HG03342 (cell line): ENCODE results near the gene MARCHF9.

Source experiments
- ATAC-seq: cut with Tn5 transposase; IDR thresholded peaks from one replicate; pipeline ENCODE4 v1.9.1; 2021; ENCODE audit warnings: mild to moderate bottlenecking, moderate library complexity; ENCODE audit not compliant: unreplicated experiment

Gene MARCHF9

DNA sequence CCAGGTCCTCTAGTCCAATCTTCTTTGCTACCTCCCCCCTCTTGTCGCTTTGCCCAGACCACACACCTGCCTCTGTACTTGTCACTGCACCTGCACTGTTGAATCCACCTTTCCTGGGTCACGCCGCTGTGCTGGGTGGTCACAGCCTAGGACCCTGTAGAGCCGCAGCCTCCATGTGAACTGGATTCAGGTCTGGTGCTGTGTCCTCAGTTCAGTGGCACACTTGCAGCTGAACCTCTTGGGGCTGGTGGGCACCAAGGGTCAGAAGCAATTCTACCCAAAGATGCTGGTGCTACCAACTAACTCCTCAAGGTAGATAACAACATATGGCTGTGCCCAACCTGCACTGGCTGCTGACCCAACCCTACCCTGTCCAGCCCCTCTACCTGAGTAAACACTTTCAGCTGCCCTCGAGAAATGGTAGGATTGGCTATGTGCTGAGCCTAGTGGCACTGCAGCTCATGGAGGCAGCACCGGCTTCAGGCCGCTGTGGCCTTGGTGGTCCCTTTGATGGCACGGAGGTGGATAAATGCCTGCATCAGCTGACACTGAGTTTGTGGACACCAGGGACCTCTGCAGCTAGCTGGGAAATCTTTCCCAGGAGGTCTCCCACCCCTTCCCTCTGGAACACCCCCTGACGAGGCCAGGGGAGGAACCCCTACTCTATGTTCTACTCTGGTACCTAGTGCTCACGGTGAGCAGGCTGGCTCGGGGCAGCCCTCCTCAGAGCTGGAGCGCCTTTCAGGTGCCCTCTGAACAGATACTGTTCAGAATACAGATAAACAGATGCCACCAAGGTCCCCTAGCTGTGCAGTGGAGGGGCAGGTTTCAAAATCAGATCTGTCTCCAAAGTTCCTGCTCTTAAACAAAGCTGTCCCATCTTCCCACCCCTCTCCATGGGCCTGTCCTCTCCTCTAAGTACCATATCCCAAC, 30.6 kb upstream of the MARCHF9 start:
- no peak for ATAC-seq

DNA sequence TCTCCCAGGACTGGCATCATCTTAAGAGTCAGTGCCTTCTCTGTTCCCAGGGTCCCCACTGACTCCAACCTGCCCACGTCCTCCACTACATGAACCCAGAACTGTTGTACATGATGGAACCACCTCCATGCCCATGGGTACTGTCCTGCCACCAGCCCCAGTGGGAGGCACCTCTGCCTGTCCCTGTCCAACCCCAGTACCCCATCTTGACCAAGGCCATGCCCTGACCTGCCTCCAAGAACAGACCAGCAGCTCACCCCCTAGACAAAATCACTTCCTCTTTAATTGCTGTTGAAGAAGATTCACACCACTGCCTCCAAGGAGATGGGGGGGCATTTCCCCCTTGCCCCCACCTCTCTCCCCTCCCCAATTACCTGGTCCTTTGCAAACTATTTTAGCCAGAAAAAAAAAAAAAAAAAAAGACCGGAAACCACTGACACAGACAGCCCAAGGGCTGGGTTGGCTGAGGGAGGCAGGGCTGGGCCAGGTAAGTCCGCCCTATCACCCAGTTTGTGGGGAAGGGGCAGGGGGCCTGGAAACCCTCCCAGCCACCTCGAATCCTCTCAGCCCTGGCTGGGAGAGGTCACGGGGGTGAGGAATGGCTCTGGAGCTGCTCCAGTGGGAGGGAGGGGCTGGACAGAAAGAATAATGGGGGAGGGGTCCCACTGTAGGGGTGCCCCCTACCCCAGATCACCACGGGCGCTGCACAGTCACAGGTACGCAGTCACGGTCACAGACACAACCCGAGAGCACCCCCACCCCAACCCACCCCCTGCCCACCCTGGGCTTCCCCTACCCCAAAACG, 29.8 kb upstream of the MARCHF9 start:
- ATAC-seq: no peak

DNA sequence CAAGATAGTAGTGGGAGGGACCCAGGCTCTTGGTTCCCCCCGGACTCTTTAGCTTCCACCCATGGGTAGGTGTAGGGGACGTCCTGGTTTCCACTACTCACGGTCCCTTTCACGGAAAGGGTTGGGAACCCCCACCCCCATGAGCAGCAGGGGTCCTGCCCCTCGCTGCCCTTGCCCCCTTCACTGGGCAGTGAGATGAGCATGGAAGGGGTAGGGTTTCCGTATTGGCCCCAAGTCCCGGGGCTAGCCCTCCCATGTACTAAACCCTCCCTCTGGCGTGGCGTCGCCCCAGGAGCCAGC, 29.1 kb upstream of the MARCHF9 start:
- ATAC-seq: no peak

DNA sequence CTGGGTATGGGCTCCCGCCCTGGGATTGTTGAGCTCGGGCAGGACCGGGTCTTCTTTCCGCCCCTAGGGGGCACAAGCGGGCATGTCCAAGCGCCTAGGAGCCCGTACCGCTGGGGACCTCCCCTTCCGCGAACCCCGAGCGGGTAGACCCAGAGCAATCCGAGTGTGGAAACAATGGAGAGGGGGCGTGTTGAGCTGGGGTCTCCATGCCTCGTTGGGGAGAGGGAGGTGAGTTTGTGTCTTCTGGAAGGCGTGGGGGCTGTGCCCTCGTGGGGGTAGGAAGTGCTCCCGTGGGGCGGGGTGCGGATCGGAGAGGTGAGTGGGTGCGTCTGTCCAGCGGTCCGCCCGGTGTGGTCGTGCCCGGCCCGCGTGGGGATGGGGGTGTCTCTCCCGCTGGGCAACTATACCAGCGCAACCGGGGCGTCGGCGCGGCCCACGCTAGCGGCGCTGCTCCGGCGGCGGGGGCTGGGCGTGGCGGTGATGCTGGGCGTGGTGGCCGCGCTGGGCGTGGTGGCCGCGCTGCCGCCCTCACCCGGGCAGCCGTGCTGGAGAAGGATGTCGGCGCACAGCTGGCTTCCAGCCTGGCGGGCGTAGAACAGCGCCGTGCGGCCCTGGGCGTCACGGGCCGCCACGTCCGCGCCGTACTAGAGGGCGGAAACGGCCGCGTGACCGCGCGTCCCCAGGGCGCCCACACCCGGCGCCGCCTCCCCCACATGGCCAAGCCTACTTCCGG, 28.6 kb upstream of the MARCHF9 start:
- no peak for ATAC-seq

DNA sequence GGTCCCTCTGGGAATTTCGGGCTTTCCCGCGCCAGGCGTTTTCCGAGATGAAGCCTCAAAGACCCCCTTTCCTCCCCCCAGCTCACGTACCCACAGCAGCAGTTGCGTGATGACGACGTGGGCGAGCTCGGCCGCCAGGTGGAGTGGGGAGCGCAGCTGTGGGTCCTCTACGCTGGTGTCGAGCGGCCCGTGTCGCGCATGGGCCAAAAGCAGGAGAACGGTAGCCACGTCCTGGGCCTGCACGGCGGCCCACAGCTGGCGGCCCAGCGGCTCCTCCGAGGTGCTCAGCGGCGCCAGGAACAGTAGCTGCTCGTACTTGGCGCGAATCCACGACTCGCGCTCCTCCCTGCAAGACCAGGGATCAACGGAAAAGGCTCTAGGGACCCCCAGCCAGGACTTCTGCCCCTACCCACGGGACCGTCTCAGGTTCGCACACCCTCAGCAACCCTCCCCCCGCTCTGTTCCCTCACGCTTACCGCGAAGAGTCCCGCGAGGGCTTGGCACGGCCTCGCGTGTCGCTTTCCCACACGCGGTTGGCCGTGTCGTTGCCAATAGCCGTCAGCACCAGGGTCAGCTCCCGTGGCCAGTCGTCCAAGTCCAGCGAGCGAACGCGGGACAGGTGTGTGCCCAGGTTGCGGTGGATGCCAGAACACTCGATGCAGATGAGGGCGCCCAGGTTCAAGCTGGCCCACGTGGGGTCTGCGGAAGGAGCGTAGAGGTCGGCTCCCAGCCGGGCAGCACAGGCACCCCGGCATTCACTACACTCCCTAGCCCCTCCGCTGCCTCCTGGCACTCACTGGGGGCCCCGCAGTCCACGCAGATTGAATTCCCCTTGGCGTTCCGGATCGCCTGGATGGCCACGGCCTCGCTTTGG, 27.8 kb upstream of the MARCHF9 start:
- ATAC-seq: no peak

DNA sequence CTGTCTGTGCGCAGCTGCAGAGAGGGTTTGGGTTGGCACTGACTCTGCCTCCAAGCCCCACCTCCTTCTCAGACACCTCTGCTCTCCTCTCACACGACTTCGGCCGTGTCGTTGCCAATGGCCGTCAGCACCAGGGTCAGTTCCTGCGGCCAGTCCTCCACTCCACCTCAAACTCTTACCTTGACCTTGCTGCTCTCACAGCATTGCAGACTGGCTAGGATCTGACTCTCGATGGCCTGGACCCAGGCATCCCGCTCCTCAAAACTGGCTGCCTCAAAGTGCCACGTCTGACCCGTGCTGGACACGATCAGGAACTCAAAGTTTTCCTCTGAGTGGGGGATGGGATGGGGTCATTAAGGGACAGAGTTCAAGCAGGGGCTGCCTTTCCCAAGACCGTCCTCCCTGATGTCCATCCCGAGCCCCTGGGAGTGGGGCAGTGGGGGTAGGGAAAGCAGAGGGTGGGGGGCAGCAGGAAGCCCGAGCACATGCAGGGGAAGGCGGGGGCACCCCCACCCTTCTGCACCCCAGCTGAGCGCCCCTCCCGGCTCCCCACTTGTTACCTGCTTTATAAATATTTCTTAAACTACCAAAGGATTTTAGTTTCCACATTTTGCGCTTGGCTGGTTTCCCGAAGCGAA, 27.0 kb upstream of the MARCHF9 start:
- ATAC-seq: no peak

DNA sequence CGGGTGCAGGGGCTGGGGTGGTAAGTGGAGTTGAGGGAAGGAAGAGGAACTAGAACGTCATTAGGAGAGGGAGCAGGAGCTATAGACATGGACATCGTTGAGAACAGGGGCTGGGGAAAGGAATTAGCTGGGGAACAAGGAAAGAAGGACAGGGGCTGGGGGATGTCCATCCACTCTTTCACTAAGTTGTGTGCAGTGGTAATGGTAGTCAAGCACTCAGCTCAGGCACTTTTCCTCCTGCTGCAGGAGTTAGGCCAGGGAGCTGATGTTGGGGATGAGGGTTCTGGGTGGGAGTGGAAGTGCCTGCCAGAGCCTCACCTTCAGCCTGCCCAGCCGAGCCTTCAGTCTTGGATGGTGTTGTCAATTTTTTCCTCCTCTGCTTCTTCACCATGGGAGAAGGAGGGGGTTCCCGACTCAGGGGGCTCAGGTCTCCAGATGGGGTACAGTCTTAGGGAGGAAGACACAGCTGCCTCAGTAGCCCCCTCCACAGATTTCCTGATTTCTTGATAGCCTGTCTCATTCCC, 25.5 kb upstream of the MARCHF9 start:
- ATAC-seq: no peak

DNA sequence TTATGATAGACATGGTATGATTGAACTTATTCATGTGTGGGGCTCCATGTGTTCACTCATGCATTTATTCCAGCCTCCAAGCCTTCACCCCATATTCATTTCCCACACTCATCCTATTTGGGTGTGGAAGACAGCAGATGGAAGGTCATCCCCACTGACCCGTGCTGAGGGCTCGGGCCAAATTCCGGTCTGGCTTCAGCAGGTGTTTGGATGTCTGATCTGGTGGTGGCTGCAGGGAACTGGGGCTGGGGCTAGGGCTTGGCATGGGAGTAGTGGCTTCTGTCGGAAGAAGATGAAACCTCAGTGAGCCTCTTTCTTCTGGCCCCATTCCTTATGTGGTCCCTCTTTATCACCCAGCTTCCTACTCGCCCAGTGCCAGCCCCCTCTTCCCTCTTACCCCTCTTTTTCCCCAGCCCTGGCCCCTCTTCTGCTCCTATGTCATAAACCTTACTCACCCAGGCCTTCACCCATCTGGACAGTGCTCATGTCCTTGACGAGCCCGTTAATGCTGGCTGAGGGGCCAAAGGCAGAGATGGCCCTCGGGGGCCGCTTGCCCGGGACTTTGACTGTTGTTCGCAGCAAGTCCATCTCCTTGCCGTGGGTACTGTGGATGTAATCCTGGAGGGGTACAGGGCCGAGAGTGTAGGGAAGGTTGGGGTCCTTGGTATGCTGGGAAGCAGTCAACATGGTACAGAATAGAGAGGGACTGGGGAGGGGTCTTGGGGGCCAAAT, 24.4 kb upstream of the MARCHF9 start:
- no peak for ATAC-seq

DNA sequence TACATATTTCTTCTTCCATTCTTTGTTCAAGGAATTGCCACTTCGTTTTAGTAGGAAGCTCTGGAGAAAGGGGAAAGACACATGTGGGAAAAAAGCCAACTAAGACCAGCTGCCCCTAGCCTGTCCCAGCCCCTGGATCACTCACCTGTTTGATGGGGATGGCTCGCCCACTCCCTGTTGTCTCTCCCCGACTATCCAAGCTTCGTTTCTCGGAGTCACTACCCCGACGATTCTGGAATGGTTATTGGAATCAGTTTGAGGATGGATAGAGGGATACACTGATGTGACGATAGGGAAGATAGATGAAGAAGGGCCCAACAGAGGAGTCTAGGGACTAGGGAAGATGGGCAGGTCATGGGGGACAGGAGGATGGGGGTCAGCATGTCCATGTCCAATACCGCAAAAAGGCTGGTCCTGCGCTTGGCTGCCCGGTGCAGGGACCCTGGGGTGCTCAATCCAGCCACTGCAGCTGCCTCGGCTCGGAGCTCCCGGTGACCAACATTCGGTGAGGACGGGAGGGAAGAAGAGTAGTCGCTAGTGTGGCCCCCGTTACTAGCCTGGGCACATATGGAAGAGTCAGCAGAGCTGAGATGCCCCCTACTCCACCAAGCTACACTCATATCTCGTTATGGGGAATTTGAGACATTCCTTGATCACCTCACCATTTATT, 23.4 kb upstream of the MARCHF9 start:
- ATAC-seq: no peak

DNA sequence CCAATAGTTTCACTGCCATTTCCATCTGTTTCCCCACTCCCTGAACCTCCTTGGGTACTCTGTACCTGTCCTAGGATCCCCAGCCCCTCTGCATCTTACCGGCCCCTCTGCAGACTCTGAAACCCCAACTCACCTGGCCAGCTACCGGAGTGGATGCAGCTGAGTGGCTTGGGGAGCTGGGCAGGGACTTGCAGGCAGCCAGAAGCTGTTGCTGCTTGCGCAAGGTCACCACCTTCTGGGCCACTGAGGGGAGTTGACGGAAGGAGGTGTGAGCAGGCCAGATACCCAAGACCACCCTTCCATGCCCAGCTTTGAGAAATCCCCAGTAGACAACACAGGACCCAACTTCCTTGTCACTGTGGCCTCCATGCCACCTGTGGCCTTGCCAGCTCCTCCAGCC, 22.6 kb upstream of the MARCHF9 start:
- no peak for ATAC-seq

DNA sequence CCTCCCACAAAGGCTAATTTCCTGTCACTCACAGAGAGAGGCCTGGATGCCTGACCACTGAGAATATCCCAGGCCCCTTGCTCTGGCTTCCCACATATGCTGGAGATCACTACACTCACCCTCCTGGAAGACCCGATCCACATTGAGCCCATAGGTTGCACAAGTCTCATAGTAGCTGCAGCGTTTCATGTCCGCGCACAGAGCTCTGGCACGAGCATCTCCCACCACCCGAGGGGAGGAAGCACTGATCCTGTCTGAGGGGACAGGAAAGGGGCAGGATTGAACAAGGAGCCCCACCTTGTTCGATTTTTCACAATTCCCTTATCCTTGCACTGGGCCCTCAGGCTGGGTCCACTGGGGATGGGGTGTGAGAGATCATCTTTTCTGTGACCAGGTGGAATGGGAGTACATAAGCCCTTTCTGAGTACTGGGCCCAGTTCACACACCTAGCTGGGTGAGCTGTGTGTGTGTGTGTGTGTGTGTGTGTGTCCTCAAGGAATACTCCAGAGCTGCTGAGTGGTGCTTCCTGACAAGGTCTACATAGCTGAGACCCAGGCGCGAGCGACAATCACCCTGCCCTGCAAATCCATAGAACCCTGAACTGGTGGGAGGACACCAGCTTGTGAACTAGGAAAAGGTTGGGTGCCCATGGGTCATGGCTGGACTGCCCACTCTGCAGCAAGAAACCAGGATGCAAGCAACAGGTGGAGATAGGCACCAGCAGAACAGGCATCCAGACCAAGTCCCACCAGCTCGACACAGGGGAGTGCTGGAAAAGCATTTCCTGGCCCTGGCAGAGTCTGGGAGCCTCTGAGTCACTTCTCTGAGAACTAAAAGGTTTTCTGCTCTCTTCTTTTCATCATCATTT, 21.9 kb upstream of the MARCHF9 start:
- ATAC-seq: no peak

DNA sequence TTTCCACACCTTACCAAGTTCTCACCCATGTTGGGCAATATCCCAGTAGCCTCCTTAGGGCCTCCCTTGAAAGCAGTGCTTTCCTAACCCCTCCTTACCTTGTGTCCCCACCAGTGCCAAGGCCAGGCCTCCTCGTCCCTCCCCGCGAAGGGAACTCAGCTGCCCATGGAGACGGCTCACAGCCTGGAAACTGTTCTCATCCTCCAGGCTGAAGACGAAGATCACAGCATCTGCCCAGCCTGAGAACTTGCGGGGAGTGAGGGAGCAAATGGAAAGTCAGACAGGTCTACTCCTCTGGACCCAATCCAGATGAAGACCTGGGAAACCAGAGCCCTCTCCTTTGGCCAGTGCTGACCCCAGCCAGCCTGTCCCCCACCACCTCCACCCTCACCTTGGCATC, 21.0 kb upstream of the MARCHF9 start:
- no peak for ATAC-seq

DNA sequence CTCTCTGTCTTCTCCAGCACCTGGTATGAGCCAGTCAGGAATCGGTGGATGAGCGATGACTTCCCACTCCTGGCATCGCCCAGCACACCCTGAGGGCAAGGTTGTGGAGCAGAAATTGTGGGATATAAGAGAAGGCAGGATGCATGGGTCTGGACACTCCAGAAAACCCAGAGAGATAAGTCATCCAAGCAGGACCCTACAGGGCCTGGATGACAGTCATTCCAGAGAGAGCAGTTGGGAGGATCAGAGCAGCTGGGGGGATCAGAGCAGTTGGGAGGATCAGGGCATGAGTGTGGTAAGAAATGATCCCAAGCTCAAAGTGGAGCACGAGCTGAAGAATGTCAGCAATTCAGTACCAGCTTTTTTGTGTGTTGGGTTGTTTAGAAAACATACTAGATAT, 20.3 kb upstream of the MARCHF9 start:
- ATAC-seq: no peak

DNA sequence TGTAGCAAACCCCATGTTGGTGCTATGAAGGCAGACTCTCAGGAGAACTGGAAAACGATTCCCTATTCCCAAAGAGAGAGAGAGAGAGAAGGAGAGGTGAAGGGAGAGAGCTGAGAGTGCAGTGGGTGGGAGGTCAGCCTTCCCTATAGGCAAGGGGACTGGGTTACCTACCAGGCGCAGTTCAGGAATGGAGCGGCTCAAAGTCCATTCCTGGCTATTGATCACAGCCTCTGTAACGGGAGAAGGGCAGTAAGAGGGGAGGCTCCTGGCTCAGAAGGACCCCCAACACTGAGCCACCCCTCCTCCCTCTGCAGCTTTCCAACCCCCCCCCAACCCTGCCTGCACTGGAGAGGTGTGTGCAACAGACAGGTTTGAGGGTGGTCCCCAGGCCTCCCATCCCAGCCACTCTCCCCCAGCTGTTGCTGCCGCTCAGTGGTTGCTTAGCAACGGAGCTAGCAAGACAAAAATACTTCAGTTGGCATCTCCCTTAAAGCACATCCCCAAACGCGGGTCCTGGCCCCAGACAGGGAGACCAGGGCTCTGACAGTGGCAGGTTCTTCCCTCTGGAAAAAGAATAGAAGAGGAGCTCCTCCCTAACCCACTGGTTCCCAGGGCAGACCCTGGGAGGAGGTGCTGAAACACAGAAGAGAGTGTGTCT, 19.6 kb upstream of the MARCHF9 start:
- ATAC-seq: no peak

DNA sequence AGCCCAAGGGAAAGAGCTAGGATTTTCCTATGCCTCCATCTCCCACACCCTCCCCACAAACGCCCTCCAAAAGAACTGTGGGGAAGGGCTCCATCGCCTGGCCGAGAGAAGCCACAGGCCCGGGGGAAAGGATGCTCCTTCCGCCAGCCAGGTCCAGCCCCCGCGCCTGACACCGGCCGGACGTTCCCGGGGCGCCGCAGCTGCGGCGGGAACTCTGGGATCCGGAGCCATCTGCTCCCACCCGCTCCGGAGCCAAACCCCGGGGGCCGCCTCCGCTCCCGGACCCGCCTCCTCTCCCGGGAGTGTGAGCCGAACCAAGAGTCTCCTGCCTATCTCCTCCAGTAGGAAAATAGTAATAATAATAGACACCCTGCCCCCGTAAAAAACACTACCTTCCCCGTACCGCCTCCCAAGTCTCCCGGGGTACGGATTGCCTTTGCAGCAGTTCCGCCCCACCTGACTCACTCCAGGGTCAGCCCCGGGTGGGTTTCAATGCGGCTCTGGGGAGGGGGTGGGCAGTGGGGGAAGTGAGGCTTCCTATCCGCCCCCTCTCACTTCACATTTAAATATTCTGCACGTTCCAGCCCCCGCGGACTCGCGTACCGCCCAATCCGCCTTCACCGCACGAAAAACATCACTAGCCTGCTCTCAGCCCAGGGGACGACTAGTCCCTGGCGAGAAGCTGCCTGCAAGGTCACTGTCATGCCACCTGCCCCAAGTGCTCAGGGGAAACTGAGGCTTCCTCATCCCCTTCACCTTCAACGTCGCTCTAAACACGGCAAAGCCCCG, 18.8 kb upstream of the MARCHF9 start:
- ATAC-seq: no peak

DNA sequence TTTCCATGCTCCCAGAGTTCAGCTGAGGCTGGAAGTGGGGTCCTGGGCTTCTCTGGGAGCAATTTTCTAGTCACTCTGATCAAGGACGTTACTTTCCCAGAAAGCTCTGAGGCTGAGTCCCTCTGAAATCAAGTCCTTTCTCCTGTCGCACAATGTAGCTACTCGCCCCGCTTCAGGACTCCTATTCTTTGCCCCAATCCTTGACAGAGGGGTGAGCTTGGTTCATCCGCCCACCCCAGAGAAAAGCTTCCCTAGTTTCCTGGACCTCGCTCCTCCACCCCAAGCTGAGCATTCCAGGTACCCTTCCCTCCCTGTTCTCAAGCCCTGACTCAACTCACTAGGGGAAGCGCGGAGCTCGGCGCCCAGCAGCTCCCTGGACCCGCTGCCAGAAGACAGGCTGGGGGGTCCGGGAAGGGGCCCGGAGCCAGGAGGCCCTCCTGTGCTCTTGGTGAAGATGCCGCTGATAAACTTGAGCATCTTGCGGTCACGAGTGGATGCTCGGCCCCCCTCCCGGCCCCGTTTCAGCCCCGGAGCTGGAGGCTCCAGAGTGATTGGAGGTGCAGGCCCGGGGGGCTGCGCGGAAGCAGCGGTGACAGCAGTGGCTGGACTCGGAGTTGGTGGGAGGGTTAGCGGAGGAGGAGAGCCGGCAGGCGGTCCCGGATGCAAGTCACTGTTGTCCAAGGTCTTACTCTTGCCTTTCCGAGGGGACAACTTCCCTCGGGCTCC, 18.0 kb upstream of the MARCHF9 start:
- no peak for ATAC-seq
